Caco-2 (cell line): ENCODE results near the gene GMPPA. TPM values are rescaled to one million over a fixed set of nuclear protein-coding genes. Genes with fewer than 3 reads are reported as not detected.

Experiments used
- Bru-seq: library from RNA; stranded (reverse); fragments of 400-500 nt; gene quantifications from one replicate; lab custom pipeline; 2021; lab: Mats Ljungman, UMichigan
- BruChase-seq, 2 experiments: library from RNA; stranded (reverse); fragments of 400-500 nt; gene quantifications; one replicate each; lab custom pipeline; 2021; lab: Mats Ljungman, UMichigan
- BruUV-seq: library from RNA; stranded (reverse); fragments of 400-500 nt; replicated peaks from 2 replicates; lab custom pipeline; 2021; lab: Mats Ljungman, UMichigan
- CTCF ChIA-PET: fragments of 300-600 bp; sonication (Branson Sonifier 250); formaldehyde crosslinking; loops from one replicate; lab custom pipeline; 2022; ENCODE audit warnings: antibody characterized with exemption; lab: Charles Lee
- POLR2A ChIA-PET: fragments of 300-600 bp; sonication (Branson Sonifier 250); formaldehyde crosslinking; loops from one replicate; lab custom pipeline; 2022; ENCODE audit warnings: antibody characterized with exemption; lab: Charles Lee
- DNase-seq, 2 experiments: peaks; one replicate each; pipeline versions ENCODE4 v3.0.0 to v3.0.0-alpha.2; 2020 to 2022
- H3K27me3 ChIP-seq: replicated peaks from 2 replicates; pipeline ENCODE4 v1.6.0; 2011; ENCODE audit warnings: low read length; ENCODE audit not compliant: control insufficient read depth, insufficient read depth
- H3K36me3 ChIP-seq: 2 replicates; pipeline ENCODE4 v1.5.1; 2011; ENCODE audit warnings: low read length; ENCODE audit not compliant: control insufficient read depth, insufficient read depth
- H3K4me1 ChIP-seq: fragments of 250-450 bp; sonication (Bioruptor Pico); 2 replicates; pipeline ENCODE4 v1.5.1; 2020; ENCODE audit warnings: mild to moderate bottlenecking
- H3K4me3 ChIP-seq: 2 replicates; pipeline ENCODE4 v1.5.1; 2011; ENCODE audit warnings: low read depth, mild to moderate bottlenecking, control low read depth, low read length
- H3K9me3 ChIP-seq: fragments of 250-450 bp; sonication (Bioruptor Pico); 2 replicates; pipeline ENCODE4 v1.5.1; 2020; ENCODE audit warnings: mild to moderate bottlenecking, moderate library complexity
- H3K27ac Mint-ChIP-seq: one replicate; pipeline ENCODE4 v1.8.0; 2022; ENCODE audit warnings: mixed read lengths; ENCODE audit not compliant: unreplicated experiment
- H3K27me3 Mint-ChIP-seq: one replicate; pipeline ENCODE4 v1.8.0; 2022; ENCODE audit warnings: mixed read lengths; ENCODE audit not compliant: insufficient read depth, unreplicated experiment
- H3K36me3 Mint-ChIP-seq: one replicate; pipeline ENCODE4 v1.8.0; 2022; ENCODE audit warnings: mild to moderate bottlenecking, mixed read lengths; ENCODE audit not compliant: insufficient read depth, unreplicated experiment
- H3K4me1 Mint-ChIP-seq: one replicate; pipeline ENCODE4 v1.8.0; 2022; ENCODE audit warnings: low read depth, mixed read lengths; ENCODE audit not compliant: unreplicated experiment
- H3K4me3 Mint-ChIP-seq: one replicate; pipeline ENCODE4 v1.8.0; 2022; ENCODE audit warnings: mild to moderate bottlenecking, moderate library complexity, mixed read lengths; ENCODE audit not compliant: unreplicated experiment
- H3K9me3 Mint-ChIP-seq: one replicate; pipeline ENCODE4 v1.8.0; 2022; ENCODE audit warnings: mixed read lengths; ENCODE audit not compliant: unreplicated experiment
- CTCF ChIP-seq, 2 experiments: fragments of 200-600 bp in 1 of 2; IDR thresholded peaks; 1 replicate in 1 of 2; 2 replicates in 1 of 2; pipeline versions ENCODE4 v1.5.1 to v1.8.0; 2011 to 2022; ENCODE audit warnings: antibody characterized with exemption in 1 of 2, control low read depth in 1 of 2, inconsistent platforms in 1 of 2, low read depth in 1 of 2, low read length in 1 of 2, mild to moderate bottlenecking in 1 of 2, moderate library complexity in 1 of 2; ENCODE audit not compliant: insufficient read depth in 1 of 2, severe bottlenecking in 1 of 2, unreplicated experiment in 1 of 2
- intact Hi-C: fragments of 100-400 bp; cut with micrococcal nuclease; formaldehyde crosslinking; loops from one replicate; pipeline ENCODE4 v1.10.0; 2022; ENCODE audit not compliant: unreplicated experiment
- long read RNA-seq: library from polyadenylated mRNA; stranded (forward); transcript quantifications from one replicate; pipeline ENCODE4 v2.0.0, GENCODE V29; 2022
- total RNA-seq: library from RNA; stranded (reverse); gene quantifications from 2 replicates; pipeline ENCODE4 v1.2.3, GENCODE V29; 2022

GMPPA gene
- 51.0 and 53.7 TPM in 2 replicates for total RNA-seq
- Bru-seq, nascent RNA: percentile 64 among the genes with signal in this experiment
- BruChase-seq, experiment 1, labeled RNA remaining after a 2-hour chase: percentile 75 among the genes with signal in this experiment
- percentile 79 among the genes with signal in this experiment for BruChase-seq, experiment 2, labeled RNA remaining after a 6-hour chase
- long read RNA-seq, transcript GMPPA-201 (13 exons, 1,544 nt): major isoform, 50 of 112 reads
- long read RNA-seq, transcript GMPPA-204 (13 exons, 1,501 nt): minor isoform, 19 of 112 reads
- long read RNA-seq, partial matches to known transcripts: 6 of 112 reads
- long read RNA-seq, other reads (novel, unspliced or antisense): 29 of 112 reads

GRCh38 chr2:219498280-219499057, at the start of gene GMPPA:
Gene GMPPA, plus strand, starts transcription at chr2:219498891. Its CDS starts 1,085 bp downstream, at chr2:219499976.
- DNase-seq: peak; percentile 98 to 99
- no peaks in the 10 kb centered on the region for H3K9me3 Mint-ChIP-seq
- H3K4me1 ChIP-seq: peaks cover 14% of the 10 kb centered on the region; the same call in 1 of the 2 replicates
- peak within 1 kb of the TSS; percentile 86 for H3K4me3 ChIP-seq
- H3K36me3 Mint-ChIP-seq: peaks cover 11% of the 10 kb centered on the region
- H3K27me3 ChIP-seq: no peaks in the 10 kb centered on the region
- ChIA-PET CTCF (interaction anchor here (0.6 to 7.2 kb wide), 22 partner anchors 11 to 204 kb away, joined by 3 to 243 read pairs (median 5); partner anchors contain the start of genes ASIC4, CHPF, DNPEP and STK11IP), POLR2A (interaction anchor here (0.6 to 1.7 kb wide), 17 partner anchors 9 to 910 kb away, joined by 3 to 10 read pairs (median 4); partner anchors contain the start of genes DNAJB2, DNPEP and STK11IP)
- H3K27me3 Mint-ChIP-seq: peaks cover under 1% of the 10 kb centered on the region
- intact Hi-C loops: loop anchor here (1.0 kb wide), 5 partner anchors 12 to 110 kb away; partner anchors contain the start of gene STK11IP
- peaks cover 16% of the 10 kb centered on the region for H3K4me1 Mint-ChIP-seq
- no peak for TF ChIP-seq CTCF (IDR thresholded peaks at IDR 0.05; ENCODE audit: insufficient read depth in 1 of 2, low read depth in 1 of 2, low read length in 1 of 2, severe bottlenecking in 1 of 2, unreplicated experiment in 1 of 2)
- H3K9me3 ChIP-seq: no peaks in the 10 kb centered on the region
- H3K27ac Mint-ChIP-seq: peak within 1 kb of the TSS; percentile 94
- BruUV-seq: TSS peak; percentile 82
- H3K36me3 ChIP-seq: no peaks in the 10 kb centered on the region
- H3K4me3 Mint-ChIP-seq: peak within 1 kb of the TSS; percentile 98

- no peaks in the 10 kb centered on the region for H3K36me3 ChIP-seq
- BruUV-seq: no TSS peak
- no peak overlapping the region for H3K27ac Mint-ChIP-seq
- H3K36me3 Mint-ChIP-seq: no peaks in the 10 kb centered on the region
- H3K4me1 Mint-ChIP-seq: no peaks in the 10 kb centered on the region
- DNase-seq: no peak
- ChIA-PET CTCF (no interaction called here), POLR2A (no interaction called here)
- intact Hi-C loops: no loop called here
- H3K27me3 Mint-ChIP-seq: no peaks in the 10 kb centered on the region
- no peaks in the 10 kb centered on the region for H3K27me3 ChIP-seq
- H3K9me3 ChIP-seq: no peaks in the 10 kb centered on the region
- no peak overlapping the region for H3K4me3 Mint-ChIP-seq
- H3K4me3 ChIP-seq: no peak overlapping the region
- no peaks in the 10 kb centered on the region for H3K4me1 ChIP-seq
- no peak for TF ChIP-seq CTCF (IDR thresholded peaks at IDR 0.05; ENCODE audit: insufficient read depth in 1 of 2, low read depth in 1 of 2, low read length in 1 of 2, severe bottlenecking in 1 of 2, unreplicated experiment in 1 of 2)
- no peaks in the 10 kb centered on the region for H3K9me3 Mint-ChIP-seq
These were observed 49.1 kb upstream of the GMPPA start for GRCh38 chr2:219449609-219450008.
